CD4-positive, alpha-beta T cell treated with Interleukin-6 for 4 hours (primary cell): Measurements from ENCODE around the gene TNFSF12.

Experiments used
- DNase-seq: peaks from one replicate; pipeline ENCODE4 v3.0.0-alpha.2; 2020; ENCODE audit warnings: mixed read lengths

The TNFSF12 gene, protein sequence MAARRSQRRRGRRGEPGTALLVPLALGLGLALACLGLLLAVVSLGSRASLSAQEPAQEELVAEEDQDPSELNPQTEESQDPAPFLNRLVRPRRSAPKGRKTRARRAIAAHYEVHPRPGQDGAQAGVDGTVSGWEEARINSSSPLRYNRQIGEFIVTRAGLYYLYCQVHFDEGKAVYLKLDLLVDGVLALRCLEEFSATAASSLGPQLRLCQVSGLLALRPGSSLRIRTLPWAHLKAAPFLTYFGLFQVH

DNA sequence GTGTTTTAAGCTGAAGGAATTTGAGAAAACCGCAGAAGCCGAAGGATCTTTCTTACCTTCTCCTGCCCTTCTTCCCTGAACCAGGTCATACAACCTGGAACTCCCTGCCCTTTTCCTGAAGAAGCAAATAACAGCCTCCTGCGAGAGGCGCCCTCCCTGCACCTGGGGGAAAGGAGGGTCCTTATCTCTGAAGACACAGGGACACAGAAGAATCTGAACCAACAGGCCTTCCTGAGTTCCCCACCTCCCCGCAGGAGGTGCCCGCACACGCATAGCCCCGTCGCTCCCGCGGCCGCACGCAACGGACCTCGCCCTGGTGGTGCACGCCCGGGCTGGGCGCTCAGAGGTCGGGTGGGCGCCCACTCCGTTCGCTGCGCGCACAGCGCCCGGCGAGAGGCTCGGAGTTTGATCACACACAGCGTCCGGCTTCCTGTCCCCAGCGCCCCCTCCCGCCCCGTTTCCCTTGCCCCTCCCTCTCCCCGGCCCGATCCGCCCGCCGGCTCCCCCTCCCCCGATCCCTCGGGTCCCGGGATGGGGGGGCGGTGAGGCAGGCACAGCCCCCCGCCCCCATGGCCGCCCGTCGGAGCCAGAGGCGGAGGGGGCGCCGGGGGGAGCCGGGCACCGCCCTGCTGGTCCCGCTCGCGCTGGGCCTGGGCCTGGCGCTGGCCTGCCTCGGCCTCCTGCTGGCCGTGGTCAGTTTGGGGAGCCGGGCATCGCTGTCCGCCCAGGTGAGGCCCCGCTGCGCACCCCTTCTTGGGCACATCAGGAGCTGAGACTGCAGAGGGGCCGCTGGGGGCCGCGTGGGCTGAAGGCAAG is at the start of gene TNFSF12:
TSS of gene TNFSF12 (plus strand) at position 474 of the 816 bp plus-strand sequence. CDS start at position 570, 96 bp downstream.
- peak; percentile 76 for DNase-seq

DNA sequence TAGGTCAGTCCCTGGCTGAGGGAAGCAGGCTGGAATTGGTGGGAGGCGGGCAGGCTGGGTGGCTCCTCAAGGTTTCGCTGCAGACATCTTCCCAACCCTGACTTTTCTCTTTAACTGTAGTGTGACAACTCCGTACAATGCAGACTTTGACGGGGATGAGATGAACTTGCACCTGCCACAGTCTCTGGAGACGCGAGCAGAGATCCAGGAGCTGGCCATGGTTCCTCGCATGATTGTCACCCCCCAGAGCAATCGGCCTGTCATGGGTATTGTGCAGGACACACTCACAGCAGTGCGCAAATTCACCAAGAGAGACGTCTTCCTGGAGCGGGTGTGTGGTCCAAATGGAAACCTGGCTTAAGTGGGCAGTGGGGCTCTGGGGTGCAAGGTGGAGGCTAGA is 49.7 kb upstream of the TNFSF12 start:
- DNase-seq = no peak

DNA sequence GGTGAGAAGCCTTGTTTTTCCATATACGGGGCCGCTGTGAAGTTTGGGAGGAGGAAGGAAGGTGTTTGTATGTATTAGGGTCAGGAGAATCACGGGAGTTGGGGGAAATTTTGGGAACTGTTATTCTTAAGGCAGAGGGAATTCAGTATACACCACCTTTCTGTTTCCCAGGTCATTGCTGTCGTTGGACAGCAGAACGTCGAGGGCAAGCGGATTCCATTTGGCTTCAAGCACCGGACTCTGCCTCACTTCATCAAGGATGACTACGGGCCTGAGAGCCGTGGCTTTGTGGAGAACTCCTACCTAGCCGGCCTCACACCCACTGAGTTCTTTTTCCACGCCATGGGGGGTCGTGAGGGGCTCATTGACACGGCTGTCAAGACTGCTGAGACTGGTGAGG is 47.1 kb upstream of the TNFSF12 start:
- DNase-seq = no peak

DNA sequence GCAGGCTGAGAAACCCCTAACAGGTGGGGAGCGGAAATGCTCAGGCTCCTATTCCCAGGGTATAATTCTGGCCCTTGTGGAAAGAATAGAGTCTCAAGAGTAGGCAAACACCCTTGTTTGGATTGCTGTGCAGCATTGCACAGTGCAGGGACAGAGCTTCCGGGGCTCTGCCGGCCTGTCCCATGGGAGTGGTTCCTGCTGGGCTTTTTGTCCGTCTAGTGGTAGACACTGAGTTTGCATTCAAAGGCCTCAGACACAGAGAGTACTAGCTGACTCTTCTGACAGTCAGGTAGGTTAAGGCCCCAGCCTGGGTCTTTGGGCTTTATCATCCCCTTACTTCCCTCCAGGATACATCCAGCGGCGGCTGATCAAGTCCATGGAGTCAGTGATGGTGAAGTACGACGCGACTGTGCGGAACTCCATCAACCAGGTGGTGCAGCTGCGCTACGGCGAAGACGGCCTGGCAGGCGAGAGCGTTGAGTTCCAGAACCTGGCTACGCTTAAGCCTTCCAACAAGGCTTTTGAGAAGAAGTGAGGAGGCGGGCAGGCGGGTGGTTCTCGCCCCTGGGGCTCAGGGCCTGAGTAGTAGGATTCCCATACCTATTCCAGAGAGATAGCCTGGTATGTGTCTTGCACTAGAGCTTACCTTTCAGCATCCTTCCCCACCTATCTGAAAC is 46.5 kb upstream of the TNFSF12 start:
- DNase-seq = no peak

DNA sequence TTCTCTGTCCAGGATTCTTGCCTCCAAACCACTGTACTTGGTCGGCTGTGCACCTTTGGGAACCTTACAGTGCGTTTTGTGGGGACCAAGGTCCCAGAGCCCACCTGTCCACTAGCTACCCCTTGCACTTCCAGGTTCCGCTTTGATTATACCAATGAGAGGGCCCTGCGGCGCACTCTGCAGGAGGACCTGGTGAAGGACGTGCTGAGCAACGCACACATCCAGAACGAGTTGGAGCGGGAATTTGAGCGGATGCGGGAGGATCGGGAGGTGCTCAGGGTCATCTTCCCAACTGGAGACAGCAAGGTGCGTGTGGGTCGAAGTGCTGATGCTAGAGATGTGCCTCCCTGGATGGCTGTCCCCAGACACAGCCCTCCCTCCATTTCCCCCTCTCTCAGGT is 45.9 kb upstream of the TNFSF12 start:
- peak; percentile 24 for DNase-seq

DNA sequence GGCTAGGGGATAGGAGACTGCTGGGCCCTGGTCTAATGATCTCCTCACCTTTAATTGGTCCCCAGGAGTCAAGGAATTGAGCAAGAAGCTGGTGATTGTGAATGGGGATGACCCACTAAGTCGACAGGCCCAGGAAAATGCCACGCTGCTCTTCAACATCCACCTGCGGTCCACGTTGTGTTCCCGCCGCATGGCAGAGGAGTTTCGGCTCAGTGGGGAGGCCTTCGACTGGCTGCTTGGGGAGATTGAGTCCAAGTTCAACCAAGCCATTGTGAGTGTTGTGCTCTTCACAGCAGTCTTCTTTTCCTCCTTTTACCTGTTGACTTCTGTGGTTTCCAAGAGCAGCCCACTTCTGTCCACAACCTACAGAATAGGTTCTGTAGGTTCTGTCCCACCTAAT is 45.3 kb upstream of the TNFSF12 start:
- no peak for DNase-seq

DNA sequence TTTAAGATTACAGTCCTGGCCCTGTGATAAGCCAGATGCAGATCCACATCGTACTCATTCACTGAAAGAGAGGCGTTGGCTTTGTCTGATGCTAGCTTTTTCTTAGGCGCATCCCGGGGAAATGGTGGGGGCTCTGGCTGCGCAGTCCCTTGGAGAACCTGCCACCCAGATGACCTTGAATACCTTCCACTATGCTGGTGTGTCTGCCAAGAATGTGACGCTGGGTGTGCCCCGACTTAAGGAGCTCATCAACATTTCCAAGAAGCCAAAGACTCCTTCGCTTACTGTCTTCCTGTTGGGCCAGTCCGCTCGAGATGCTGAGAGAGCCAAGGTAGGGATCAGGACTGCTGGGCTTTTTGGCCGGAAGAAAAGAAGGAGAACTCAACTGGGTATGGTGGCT is 40.7 kb upstream of the TNFSF12 start:
- DNase-seq = no peak

DNA sequence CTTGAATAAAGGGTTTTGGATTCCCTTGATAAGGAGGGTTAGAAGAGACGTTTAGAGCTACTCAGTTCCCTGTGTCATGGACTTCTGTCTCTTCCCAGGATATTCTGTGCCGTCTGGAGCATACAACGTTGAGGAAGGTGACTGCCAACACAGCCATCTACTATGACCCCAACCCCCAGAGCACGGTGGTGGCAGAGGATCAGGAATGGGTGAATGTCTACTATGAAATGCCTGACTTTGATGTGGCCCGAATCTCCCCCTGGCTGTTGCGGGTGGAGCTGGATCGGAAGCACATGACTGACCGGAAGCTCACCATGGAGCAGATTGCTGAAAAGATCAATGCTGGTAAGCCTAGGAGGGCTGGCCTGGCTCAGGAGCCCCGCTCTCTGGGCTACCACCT is 40.0 kb upstream of the TNFSF12 start:
- no peak for DNase-seq

DNA sequence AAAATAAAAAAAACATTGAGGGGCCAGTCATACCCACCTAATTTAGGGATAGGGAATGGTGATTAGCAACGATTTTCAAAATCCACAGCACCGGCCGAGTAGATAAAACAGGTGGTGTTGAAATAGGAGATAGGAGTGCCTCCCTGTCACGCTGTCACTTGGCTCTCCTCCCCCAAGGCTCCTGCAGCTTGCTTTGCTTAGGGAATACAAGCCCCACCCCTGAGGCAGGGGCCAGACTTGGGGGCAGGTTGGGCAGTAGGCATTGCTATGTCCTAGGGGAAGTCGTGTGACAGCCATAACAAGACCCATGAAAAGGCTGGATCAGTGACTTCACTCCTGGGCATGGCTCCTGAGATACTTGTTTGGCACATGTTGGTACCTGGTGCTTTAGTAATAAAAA is 38.9 kb upstream of the TNFSF12 start:
- DNase-seq = no peak

DNA sequence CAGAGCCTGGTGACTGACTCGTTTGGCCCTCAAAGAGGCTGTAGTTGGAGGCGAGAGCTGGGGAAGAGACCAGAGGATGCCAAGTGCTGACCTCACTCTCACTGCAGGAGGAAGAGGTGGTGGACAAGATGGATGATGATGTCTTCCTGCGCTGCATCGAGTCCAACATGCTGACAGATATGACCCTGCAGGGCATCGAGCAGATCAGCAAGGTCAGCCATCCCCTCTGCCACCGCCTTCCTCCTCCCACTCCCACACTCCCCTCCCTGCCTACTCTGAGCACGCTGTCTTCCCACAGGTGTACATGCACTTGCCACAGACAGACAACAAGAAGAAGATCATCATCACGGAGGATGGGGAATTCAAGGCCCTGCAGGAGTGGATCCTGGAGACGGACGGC is 37.8 kb upstream of the TNFSF12 start:
- DNase-seq = no peak

DNA sequence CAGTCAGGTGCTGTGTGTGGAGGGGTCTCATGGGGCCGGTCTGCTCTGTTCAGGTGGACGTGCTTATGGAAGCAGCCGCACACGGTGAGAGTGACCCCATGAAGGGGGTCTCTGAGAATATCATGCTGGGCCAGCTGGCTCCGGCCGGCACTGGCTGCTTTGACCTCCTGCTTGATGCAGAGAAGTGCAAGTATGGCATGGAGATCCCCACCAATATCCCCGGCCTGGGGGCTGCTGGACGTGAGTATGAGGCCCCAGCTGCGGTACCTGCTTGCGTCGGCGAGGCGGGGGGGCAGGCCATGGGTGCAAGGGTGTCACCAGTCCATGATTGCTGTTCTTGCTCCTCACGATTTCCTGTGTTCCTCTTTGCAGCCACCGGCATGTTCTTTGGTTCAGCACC is 36.8 kb upstream of the TNFSF12 start:
- no peak for DNase-seq

DNA sequence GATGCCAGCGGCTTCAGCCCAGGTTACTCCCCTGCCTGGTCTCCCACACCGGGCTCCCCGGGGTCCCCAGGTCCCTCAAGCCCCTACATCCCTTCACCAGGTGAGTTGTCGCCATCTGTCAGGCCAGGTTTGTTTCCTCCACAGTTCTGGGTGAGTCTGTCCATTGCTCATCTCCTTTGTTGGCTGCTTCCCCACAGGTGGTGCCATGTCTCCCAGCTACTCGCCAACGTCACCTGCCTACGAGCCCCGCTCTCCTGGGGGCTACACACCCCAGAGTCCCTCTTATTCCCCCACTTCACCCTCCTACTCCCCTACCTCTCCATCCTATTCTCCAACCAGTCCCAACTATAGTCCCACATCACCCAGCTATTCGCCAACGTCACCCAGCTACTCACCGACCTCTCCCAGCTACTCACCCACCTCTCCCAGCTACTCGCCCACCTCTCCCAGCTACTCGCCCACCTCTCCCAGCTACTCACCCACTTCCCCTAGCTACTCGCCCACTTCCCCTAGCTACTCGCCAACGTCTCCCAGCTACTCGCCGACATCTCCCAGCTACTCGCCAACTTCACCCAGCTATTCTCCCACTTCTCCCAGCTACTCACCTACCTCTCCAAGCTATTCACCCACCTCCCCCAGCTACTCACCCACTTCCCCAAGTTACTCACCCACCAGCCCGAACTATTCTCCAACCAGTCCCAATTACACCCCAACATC is 35.9 kb upstream of the TNFSF12 start:
- DNase-seq = no peak

DNA sequence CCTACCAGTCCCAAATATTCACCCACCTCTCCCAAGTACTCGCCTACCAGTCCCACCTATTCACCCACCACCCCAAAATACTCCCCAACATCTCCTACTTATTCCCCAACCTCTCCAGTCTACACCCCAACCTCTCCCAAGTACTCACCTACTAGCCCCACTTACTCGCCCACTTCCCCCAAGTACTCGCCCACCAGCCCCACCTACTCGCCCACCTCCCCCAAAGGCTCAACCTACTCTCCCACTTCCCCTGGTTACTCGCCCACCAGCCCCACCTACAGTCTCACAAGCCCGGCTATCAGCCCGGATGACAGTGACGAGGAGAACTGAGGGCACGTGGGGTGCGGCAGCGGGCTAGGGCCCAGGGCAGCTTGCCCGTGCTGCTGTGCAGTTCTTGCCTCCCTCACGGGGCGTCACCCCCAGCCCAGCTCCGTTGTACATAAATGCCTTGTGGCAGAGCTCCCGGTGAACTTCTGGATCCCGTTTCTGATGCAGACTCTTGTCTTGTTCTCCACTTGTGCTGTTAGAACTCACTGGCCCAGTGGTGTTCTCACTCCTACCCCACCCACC is 34.9 kb upstream of the TNFSF12 start:
- DNase-seq = no peak

DNA sequence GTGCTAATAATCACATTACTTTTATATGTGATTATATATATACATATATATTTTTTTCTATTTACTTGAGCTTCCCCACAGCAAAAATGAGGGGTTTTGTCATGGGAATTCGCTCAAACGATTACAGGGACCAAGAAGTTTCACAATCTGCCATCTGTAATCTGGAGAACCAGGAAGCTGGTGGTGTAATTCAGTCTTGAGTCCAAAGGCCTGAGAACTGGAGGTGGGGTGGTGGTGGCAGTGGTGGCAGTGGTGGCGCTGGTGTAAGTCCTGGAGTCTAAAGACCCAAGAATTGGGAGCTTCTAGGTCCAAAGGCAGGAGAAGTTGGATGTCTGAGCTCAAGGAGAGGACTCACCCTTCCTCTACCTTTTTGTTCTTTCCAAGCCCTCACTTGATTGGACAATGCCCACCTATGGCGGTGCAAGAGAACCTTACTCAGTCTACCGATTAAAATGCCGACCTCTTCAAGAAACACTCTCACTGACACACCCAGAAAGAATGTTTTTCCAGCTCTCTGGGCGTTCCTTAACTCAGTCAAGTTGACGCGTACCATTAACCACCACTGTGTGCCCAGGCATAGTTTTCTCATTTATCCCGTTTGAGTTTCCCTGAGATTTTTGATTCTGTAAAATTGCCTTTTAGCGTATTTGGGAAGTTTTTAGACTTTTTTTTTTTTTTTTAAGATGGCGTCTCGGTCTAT is 32.8 kb upstream of the TNFSF12 start:
- DNase-seq = no peak

DNA sequence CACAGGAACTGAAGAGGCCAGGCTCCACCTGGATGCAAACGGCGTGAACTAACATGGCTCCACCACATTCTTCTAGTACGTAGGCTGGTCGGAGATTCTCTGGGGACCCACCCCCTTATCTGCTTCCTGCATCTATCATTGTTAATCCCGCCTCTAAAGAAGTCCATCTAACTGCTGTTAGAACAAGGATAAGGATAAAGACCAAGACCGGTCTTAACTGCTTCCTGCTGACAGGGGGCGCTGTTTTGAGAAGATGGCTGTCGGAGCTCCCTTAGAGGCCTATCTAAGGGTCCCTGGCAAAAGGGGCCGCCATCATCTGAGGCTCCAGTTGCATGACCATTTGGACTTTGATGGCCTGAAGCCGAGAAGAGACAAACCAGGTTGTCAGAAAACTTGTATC is 25.8 kb upstream of the TNFSF12 start:
- DNase-seq = peak; percentile 66

DNA sequence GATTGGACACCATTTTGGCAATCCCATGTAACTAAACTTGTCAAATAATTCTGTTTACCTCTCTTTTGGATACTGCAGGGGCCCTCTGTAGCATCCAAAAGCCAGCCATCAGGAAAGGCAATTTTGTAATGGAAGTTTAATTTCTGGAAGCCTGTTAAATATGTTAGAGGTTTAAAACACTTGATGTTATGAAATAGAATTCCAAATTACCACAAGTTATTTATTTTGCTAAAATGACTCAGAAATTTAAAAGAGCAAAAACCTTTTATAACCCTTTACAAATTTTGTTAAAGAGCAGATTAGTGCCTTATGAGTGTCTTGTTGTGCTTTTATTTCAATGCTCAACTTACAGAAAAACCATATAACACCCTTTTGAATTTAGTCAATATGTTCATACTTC is 20.0 kb upstream of the TNFSF12 start:
- no peak for DNase-seq

DNA sequence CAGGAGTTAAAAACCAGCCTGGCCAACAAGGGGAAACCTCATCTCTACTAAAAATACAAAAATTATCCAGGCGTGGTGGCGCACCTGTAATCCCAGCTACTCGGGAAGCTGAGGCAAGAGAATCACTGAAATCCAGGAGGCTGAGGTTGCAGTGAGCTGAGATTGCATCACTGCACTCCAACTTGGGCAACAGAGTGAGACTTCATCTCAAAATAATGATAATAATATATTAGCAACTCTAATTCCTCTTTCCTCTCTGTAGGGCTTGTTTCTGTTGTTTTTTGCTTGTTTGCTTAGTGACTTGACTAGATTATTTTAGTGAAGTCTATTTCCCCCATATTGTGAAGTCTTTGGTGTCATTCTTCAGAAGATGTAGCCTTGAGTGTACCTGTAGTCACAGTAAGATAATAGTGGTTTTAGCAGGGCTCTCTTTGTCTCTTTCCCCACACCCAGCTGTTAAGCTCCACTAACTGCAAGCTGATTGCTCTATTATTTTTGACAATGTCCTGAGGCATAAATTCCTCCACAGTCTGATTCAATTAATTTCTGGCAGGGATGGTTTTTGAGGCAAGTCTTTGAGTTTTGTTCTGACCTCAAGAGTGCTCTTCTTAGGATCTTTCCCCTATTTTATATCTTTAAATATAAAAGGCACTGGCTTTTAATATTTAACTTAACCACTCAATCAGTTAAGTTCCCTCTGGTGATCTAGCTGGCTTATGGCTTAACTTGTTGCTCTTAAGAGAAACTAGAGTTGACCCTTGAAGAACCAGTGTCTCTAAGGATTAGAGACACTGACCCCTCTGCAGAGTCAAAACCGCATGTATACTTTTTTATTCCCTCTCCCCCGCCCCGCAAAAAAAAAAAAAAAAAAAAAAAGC is 18.6 kb upstream of the TNFSF12 start:
- no peak for DNase-seq

DNA sequence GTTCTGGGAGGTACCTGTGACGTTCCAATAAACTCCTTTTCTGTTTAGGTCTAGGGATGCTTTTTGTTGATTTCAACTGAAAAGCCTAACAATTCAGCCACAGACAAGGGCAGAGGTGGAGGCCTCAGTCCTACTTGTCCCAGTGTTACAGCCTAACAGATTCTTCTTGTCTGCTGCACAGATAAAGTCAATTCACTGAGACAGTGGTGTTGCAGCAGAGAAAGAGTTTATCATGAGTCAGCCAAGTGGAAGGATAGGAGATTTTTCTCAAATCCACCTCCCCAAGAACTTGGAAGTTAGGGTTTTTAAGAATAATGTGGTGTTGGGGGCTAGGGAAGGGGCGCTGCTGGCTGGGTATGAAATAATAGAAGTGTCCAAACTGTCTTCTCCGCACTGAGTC is 10.8 kb upstream of the TNFSF12 start:
- no peak for DNase-seq

DNA sequence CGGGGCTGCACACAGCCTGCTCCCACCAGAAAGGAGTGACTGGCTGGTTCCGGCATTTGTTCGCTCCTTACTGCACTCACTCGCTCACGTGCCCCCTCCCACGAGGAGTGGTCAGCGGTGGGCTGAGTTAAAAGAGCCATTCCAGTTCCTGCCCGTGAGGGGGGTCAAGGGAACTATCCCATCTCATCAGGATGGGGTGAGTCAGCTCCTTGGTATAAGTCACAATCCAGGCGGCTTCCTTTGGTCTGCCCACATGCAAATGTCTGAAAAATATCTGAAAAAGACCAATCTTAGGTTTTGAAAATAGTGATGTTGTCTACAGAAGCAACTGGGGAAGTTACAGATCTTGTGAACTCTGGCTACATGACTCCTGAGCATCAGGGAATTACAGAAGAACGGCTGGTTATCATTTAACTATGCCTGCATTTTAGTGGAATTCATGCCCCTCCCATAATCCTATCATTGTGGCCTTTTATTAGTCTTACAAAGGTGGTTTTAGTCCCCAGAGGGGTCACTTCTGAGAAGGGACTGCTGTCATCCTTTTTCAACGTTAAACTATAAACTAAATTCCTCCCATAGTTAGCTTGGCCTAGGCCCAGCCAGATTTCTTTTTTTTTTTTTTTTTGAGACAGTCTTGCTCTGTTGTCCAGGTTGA is 9.8 kb upstream of the TNFSF12 start:
- no peak for DNase-seq

DNA sequence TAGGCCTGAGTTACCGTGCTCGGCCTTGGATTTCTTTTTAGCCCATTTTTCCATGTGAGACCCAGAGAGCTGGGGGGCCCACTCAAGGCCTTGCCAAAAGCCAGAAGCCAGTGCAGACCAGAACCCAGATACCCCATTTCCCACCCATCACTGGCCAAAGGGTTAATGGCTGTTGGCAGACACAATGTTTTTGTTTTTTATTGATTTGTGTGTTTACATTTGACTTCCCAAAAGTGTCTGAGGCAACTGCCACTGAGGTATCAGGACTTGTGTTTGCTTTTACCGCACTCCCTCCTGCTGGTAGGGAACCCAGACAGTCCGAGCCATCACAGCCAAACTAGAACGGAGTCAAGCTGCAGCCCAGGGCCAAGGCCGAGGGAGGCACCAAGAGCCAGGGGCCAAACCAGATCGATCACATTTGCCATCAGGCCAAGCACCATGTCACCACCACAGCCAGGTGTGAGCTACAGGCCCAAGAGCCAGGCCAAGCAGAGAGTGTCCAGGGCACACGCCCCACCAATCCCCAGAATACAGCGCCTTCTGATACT is 7.7 kb upstream of the TNFSF12 start:
- no peak for DNase-seq
